Middle frontal gyrus (tissue), 1 donor: Measurements from ENCODE around the gene ZNF337.
A peak's percentile ranks its signal among the peaks of the same experiment; 100 is the strongest.
"Not testable (repeated sequence)": the region's sequence is repeated elsewhere in the genome, so short reads cannot be mapped to it uniquely, and the experiment has no call there.

Experiments
- DNase-seq: peaks from one replicate; pipeline ENCODE4 v3.0.0-alpha.2; 2015; ENCODE audit warnings: low spot score; ENCODE audit errors: extremely low spot score

Gene ZNF337

DNA sequence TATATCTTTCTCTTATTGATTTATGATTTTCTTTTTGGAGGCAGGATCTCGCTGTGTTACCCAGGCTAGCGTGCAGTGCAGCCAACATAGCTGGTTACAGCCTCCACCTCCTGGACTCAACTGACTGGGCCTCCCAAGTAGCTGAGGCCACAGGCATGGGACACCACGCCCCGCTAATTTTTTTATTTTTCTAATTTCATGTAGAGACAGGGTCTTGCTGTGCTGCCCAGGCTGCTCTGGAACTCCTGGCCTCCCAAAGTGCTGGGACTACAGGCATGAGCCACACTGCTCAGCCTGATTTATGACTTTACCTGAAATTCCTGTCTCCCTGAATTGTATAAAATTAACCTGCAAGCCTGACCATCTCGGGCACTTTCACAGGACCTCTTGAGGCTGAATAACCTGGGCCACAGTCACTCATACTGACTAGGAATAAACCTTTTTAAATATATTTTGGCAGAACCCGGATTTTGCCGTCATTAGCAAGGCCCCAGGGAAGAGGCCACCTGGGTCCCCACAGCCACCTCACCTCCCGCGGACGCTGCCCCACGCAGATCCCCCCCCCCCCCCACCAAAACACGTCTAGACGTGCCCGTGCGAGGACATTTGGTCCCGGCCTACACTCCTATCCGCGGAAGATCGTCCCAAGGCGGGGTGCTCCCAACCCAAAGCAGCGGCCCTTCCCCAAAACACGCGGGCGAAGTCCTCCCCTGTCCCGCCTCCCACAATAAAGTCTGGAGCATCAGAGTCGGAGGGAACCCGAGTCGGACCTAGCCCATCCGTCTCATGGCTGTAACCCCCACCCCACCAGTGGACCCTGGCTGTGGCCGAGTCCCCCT is 902 bp downstream of the ZNF337 start:
- no peak for DNase-seq

DNA sequence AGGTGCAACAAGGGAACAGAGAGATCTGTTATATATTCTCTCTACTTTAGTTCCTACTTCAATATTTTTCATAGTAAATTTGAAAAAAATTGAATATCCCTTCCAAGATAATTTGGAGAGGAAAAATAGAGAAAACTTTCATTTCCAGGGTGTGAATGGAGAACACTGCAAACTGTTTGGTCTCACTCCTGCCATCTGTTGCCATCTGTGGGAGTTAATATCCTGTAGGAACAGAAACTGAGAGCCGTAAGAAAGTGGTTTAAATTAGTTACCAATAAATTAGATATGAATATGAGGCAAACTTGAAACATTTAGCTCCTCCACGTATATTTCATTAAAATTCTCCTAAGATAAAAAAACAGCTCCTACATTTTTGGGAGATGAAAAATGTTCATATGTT is 4.2 kb downstream of the ZNF337 start:
- DNase-seq, result peak; percentile 29

DNA sequence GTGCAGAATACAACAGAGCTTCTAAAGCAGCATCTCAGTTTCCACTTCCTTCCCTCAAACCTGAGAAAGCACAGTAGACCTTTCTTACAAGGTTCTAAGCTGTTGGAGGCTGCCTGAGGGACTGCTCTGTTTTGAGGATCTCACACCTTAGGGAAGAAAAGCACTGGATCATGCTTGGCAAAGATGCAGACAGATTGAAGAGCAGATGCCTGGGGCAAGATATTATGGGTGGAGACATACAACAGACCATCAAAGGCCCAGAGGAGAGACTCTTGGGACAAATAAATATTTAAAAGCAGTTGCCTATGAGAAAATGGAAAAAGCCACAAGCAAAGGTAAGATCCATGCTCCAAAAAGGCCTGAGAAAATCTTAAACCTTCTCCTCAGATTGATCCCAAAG is 6.2 kb downstream of the ZNF337 start:
- DNase-seq, result no peak

DNA sequence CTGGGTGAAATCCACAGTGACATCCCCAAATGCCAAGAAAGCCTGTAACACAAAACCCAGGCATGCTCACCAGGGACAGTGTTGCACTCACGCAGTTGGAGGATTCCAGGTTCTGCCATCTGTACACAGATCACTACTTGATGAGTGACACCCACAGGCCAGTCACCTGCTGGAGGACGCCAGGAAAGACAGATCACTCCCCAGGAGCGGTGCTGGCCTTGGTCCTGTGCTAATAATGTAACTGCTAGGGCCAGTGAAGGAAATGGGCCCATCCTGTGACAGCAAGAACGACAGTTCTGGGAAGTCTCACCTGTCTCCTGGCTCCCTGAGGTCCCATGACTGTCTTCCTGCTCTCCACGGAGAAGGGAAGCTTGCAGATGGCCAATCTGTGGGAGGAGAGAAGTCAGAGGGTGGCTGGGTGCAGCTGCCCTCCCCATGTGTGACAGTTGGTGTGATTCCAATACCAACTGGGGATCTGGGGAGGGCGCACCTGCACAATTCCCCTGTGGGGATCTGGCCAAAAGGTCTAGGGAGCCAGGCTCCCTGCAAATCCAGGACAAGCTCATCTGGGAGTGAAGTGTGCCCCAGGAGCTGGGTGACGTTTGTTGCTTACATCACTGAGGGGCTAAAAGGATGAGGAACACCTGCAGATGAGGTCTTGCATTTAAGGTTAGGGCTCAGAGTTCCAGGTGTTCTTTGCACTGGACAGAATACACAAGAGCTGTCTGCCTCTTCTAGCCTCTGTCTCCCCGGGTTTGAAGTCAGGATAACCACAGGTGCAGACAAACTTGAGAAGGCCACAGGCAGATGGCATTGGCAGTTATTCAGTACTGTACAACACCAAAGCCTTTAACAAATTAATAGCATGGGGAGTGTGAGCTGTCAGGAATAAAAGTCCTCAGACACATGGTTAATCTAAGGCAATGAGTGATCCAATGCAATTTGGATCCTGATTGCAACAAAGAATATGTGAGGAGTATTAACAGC is 10.3 kb downstream of the ZNF337 start:
- no peak for DNase-seq

DNA sequence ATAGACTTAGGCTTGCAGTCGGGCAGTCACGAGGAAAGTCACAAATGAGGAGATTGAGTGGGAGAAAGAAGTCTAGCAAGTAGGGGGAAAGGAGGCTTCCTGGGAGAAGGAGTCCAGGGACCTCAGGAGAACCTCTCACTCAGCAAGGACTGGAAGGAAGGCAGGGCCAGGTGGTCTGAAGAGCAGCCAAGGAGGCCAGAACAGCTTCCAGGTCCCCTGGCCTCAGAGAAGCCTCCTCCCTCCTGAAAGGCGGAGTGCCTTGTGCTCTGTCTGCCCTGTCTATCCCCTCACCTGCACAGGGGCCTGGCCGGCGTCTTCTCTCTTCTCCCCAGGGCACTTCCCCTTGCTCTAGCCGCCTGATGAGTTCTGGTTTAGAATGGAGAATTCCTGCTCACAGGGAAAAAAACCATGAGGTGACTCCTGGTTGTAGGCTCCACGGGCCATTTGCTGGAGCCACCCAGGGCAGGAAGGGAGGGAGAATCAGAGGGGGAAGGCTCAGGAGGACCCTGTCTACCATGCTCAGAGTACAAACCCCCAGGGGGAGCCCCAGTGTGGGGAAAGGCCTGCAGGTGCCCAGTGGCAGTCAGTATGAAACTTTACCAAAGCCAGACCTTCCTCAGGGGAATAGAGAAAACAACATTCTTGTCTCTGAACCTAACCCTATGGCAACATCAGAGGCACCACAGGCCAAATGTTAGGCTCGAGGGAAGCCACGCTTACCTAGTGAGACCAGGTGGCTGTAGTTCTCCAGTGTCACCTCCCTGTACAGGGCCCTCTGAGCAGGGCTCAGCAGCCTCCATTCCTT is 11.2 kb downstream of the ZNF337 start:
- no peak for DNase-seq

DNA sequence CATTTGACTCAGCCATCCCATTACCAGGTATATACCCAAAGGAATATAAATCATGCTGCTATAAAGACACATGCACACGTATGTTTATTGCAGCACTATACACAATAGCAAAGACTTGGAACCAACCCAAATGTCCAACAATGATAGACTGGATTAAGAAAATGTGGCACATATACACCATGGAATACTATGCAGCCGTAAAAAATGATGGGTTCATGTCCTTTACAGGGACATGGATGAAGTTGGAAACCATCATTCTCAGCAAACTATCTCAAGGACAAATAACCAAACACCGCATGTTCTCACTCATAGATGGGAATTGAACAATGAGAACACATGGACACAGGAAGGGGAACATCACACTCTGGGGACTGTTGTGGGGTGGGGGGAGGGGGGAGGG is 12.8 kb downstream of the ZNF337 start:
- DNase-seq, result not testable (repeated sequence)

DNA sequence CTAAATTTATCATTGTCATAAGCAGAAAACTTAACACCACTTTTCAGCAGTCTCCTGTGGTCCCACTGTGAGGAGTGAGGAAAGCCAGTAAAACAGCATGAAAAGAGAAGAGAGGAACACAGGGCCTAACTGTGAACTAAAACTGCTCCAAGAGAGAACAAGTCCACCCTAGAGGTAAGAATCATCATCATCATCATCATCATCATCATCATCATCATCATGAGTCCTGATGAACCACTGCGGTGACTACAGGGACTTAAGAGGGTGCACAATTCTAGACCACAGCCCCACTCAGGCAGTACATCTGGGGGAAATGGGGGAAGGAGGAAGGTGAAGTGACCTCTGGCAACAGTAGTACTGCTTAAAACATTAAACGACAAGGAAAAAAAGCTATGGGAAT is 13.6 kb downstream of the ZNF337 start:
- DNase-seq, result no peak

DNA sequence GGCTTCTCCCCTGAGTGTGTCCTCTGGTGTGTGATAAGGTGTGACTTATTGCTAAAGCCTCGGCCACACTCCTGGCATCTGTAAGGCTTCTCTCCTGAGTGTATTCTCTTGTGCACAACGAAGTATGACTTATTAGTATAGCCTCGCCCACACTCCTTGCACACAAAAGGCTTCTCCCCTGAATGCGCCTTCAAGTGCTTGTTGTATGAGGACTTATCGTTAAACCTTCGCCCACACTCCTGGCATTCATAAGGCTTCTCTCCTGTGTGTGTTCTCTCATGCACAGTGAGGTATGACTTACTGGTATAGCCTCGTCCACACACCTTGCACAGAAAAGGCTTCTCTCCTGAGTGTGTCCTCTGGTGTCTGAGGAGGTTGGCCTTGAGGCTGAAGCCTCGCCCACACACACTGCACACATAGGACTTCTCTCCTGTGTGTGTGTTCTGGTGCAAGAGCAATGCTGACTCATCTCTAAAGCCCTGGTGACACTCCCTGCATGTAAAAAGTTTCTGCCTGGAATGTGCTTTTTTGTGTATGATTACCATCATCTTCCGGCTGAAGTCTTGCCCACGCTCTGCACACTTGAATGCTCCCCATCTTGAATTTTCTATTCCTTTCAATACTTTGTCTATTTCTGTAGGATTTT is 20.4 kb downstream of the ZNF337 start:
- no peak for DNase-seq

DNA sequence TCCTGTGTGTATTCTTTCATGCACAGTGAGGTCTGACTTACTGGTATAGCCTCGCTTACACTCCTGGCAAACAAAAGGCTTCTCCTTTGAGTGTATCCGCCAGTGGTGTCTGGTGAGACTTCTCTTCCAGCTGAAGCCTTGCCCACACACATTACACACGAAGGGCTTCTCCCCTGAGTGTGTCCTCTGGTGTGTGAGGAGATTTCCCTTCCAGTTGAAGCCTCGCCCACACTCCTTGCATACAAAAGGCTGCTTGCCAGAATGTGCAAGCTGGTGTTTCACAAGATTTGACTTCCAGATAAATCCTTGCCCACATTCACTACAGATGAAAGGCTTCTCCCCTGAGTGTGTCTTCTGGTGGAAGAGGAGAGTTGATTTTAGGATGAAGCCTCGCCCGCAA is 21.5 kb downstream of the ZNF337 start:
- DNase-seq, result peak; percentile 54

DNA sequence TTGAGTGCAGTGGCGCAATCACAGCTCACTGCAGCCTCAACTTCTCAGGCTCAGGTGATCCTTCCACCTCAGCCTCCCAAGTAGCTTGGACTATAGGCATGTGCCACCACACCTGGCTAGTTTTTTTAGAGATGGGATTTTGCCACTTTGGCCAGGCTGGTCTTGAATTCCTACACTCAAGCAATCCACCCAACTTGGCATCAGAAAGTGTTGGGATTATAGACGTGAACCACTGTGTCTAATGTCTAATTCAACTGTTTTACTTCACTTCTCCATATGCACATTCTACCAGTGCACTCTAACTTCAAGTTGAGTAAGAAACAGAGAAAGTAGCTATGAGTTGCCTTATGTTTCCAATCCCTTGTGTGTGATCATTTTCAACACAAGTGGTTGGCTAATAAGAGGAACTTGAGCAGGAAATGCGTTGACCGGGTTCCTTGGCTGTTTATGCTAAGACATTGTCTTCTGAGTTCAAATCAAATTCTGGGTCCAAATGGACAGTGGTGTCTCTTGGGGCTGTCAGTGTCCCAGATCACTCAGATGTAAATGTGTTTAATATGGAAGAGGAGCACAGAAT is 23.9 kb downstream of the ZNF337 start:
- DNase-seq, result no peak

DNA sequence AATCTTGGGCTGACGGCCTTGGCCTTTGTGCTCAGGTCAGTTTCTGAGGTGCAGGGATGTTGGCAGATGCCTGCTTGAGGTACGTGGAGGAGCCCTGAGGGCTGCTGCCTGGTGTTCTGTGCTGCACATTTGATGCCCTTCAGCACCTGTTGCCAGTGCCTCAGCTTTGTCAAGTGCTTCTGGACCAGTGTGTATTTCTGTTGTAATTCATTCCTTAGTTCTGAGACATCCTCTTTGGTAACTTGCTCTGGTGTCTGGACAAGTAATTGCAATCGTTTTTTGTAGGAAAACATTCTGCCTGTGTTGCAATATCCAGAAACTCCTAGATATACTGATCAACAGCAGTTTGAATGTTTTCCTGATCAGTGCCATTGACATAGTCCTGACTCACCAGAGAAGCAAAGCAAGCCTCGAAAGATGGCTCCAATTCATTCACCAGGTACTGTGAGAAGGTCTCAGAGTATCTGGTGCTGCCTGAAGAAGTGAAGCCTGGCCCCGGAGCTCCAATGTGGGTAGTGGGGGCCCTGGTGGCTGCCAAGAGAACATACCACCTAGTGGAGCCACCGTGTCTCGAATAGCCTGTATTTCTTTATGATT is 26.7 kb downstream of the ZNF337 start:
- DNase-seq, result no peak

DNA sequence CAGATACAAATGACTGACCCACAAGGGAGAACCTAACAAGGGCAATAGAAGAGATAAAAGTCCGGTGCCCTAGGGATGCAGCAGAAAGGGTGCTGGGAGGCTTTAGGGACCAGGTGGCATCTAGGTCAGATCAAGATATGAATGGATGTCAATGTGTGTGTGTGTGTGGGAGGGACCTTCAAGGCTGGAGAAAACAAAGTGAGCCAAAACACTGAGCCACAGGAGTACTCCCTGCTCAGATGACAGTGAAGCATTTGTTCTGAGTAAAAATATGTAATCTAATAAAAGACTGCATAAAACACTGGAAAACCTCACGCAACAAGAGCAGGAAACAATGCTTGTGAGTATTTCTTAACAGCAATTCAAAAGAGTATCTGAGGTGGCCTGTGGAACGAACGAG is 28.2 kb downstream of the ZNF337 start:
- no peak for DNase-seq

DNA sequence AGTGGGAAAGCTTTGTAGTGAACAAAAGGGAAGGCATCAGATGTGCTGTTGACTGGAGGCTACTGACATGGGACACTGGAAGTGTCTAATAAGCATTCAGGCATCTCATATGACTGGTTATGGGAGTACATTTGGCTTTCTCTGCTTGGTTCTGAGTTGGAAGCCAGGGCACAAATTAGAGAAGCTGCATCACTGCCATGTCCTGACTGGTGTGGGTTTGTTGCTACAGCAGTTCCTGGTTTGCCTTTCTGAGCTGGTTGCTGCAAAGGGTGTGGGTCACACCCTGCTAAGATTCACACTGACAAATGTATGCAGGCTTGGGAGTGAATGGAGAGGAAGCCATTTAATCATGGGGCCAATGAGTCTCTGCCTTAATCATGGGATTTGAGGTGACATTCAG is 36.7 kb downstream of the ZNF337 start:
- no peak for DNase-seq

DNA sequence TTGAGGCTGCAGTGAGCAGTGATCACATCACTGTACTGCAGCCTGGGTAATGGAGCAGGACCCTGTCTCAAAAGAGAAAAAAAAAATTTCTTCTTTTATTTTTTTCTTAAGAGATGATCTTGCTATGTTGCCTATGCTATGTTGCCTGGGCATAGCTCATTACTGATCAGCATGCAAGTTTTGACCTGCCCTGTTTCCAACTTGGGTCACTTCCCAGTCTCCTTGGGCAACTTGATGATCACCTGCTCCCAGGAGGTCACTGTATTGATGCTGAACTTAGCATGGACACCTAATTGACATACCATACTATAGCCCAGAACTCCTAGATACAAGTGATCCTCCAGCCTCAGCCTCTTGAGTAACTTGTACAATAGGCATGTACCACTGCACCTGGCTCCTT is 42.2 kb downstream of the ZNF337 start:
- DNase-seq, result no peak

DNA sequence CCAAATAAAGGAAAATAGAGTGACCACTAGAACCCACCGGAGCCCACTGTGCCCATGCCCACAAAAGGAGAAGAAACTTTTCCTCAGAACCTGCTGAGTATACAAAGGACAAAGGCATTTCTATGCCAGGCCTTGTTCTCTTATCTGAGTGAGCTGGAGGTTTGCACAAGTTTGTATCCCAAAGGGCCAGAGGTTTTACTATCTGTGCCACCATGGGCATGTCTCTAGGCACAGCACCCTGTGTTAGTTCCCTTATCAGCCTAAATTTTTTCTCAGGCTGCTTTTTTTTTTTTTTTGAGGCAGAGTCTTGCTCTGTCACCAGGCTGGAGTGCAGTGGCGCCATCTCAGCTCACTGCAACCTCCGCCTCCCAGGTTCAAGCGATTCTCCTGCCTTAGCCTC is 43.8 kb downstream of the ZNF337 start:
- not testable (repeated sequence) for DNase-seq

DNA sequence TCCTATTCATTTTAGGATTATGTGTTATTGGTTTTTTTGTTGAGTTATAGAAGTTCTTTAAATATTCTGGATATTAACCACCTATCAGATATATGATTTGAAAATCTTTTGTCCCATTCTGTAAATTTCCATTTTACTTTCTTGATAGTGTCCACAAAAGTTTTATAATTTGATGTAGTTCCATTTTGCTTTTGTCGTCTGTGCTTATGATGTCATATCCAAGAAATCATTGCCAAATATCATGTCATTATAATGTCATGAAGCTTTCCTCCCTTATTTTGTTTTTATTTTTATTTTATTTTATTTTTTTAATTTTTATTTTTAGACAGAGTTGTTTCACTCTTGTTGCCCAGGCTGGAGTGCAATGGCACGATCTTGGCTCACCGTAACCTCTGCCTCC is 51.8 kb downstream of the ZNF337 start:
- no peak for DNase-seq

DNA sequence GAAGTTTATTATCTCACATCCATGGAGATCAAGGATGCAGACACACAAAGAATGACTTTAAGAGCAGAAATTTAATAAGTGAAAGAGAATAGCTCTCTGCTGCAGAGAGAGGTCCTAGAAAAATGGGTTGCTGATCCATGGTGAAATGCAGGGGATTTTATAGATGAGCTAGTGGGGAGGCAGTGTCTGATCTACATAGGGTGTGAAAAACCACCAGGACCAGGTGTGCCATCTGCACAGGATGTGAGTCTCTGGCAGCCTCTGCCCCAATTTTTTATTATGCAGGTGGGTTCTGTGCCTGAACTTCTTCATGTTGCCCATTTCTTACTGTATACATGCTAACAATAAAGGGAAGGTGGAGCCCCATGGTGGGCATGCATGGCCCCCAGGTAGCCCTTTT is 52.9 kb downstream of the ZNF337 start:
- DNase-seq, result no peak

DNA sequence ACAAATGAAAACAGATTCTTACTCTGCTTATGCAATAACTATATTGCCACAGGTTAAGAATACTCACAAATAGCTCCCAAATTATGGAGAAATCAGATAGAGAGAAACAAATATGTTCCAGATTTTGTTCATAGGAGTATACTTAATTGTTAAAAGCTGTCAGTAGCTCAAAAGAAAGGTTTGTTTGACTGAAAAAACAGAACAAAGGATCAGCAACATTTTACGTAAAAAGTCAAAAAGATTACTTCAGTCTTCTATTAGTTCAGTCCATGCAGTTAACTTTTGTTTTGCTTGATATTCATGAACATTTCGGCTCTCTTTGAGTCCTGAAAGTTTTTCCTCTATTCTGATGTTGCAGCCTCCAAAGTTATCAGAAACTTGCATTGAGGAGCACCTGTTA is 59.4 kb downstream of the ZNF337 start:
- DNase-seq, result no peak

DNA sequence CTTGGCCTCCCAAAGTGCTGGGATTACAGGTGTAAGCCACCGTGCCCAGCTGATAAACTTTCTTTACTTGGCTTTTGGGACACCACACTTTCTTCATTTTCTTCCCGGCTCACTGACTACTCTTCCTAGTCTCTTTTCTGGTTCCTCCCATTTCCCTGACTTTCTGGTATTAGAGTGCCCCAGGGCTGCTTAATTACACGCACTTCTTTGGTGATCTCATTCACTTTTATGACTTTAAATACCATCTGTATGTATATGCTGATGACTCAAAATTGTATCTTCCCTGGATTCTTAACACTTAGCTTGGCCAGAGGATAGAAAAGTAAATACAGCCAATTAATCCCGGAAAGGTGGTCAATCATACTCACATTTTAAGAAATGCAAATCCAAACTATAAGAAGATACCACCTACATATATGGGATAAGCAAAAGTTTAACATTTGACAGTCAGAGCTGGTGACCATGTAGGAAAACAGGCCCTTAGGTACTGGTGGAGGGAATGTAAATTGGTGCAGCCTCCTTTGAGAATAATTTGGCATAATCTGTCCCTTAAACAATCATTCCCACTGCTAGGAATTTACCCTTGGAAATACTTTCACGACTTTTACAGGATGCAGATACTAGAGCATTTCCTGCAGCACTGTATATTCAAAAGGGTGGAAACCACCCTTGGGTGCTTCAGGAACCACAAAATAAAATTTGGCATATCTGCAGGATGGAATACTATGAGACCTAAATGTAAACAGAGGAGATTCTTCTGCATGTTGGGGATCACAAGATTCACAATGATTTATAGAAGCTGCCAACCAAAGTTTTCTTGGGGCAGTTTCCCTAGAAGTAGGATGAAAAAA is 63.5 kb downstream of the ZNF337 start:
- no peak for DNase-seq
